SK-N-SH treated with all-trans-retinoic acid at 6 μM for 48 hours (cell line): Measurements from ENCODE around the gene DDX39B.

Experiments
- BACH2 ChIP-seq: fragments of 250-450 bp; sonication (Bioruptor Pico); IDR thresholded peaks from 2 replicates; pipeline ENCODE4 v1.9.0; 2021; ENCODE audit warnings: mild to moderate bottlenecking, borderline replicate concordance
- ESRRG ChIP-seq: fragments of 250-450 bp; sonication (Bioruptor Pico); IDR thresholded peaks from 2 replicates; pipeline ENCODE4 v1.6.1; 2021; ENCODE audit warnings: mild to moderate bottlenecking
- OSR1 ChIP-seq: fragments of 250-450 bp; sonication (Bioruptor Pico); IDR thresholded peaks from 2 replicates; pipeline ENCODE4 v1.8.0; 2022; ENCODE audit warnings: moderate library complexity, mild to moderate bottlenecking, inconsistent platforms
- PPARA ChIP-seq: fragments of 250-450 bp; sonication (Bioruptor Pico); IDR thresholded peaks from 2 replicates; pipeline ENCODE4 v1.5.0; 2020; ENCODE audit warnings: mild to moderate bottlenecking, borderline replicate concordance
- RARB ChIP-seq: fragments of 250-450 bp; sonication (Bioruptor Pico); IDR thresholded peaks from 2 replicates; pipeline ENCODE4 v1.8.0; 2021; ENCODE audit warnings: mild to moderate bottlenecking, moderate library complexity
- TCF4 ChIP-seq: fragments of 250-450 bp; sonication (Bioruptor Pico); IDR thresholded peaks from 2 replicates; pipeline ENCODE4 v1.8.0; 2021; ENCODE audit warnings: mild to moderate bottlenecking, moderate library complexity, borderline replicate concordance
- TOX ChIP-seq: fragments of 250-450 bp; sonication (Bioruptor Pico); IDR thresholded peaks from 2 replicates; pipeline ENCODE4 v1.8.0; 2021; ENCODE audit warnings: mild to moderate bottlenecking, moderate library complexity, borderline replicate concordance
- ZFP30 ChIP-seq: fragments of 450-650 bp; formaldehyde crosslinking; IDR thresholded peaks from 2 replicates; pipeline ENCODE4 v1.5.0; 2022; ENCODE audit warnings: mild to moderate bottlenecking, moderate library complexity
- TF ChIP-seq, protein P1 (sequence below): fragments of 250-450 bp; sonication (Bioruptor Pico); IDR thresholded peaks from 2 replicates; pipeline ENCODE4 v1.5.1; 2020; ENCODE audit warnings: low read depth, mild to moderate bottlenecking, moderate library complexity
- TF ChIP-seq, protein P2 (sequence below): fragments of 250-450 bp; sonication (Bioruptor Pico); IDR thresholded peaks from 2 replicates; pipeline ENCODE4 v1.8.0; 2021; ENCODE audit warnings: low read depth, mild to moderate bottlenecking, moderate library complexity, borderline replicate concordance
- TF ChIP-seq, protein P3 (sequence below): fragments of 250-450 bp; sonication (Bioruptor Pico); IDR thresholded peaks from 2 replicates; pipeline ENCODE4 v1.5.0; 2020; ENCODE audit warnings: mild to moderate bottlenecking, moderate library complexity
- TF ChIP-seq, protein P4 (sequence below): fragments of 250-450 bp; sonication (Bioruptor Pico); IDR thresholded peaks from 2 replicates; pipeline ENCODE4 v1.8.0; 2020; ENCODE audit warnings: mild to moderate bottlenecking, moderate library complexity, borderline replicate concordance

DNA sequence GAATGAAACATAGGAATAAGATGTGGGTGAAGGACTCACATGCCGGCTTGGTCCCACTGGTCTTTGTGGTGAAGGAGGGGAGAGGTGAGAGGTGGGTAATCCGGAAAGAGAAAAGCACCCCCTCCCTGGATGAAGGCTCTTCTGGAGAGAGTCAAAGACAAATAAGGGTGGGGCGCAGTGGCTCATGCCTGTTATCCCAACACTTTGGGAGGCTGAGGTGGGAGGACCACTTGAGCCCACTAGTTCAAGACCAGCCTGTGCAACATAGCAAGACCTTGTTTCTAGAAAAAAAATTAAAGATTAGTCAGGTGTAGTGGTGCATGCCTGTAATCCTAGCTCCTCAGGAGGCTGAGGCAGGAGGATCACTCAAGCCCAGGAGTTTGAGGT is 37.3 kb upstream of the DDX39B start:
- TF ChIP-seq, protein P1, sequence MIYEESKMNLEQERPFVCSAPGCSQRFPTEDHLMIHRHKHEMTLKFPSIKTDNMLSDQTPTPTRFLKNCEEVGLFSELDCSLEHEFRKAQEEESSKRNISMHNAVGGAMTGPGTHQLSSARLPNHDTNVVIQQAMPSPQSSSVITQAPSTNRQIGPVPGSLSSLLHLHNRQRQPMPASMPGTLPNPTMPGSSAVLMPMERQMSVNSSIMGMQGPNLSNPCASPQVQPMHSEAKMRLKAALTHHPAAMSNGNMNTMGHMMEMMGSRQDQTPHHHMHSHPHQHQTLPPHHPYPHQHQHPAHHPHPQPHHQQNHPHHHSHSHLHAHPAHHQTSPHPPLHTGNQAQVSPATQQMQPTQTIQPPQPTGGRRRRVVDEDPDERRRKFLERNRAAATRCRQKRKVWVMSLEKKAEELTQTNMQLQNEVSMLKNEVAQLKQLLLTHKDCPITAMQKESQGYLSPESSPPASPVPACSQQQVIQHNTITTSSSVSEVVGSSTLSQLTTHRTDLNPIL (CRISPR knock-in tag), result no peak
- TF ChIP-seq PPARA (CRISPR knock-in tag), result no peak
- TF ChIP-seq, protein P2, sequence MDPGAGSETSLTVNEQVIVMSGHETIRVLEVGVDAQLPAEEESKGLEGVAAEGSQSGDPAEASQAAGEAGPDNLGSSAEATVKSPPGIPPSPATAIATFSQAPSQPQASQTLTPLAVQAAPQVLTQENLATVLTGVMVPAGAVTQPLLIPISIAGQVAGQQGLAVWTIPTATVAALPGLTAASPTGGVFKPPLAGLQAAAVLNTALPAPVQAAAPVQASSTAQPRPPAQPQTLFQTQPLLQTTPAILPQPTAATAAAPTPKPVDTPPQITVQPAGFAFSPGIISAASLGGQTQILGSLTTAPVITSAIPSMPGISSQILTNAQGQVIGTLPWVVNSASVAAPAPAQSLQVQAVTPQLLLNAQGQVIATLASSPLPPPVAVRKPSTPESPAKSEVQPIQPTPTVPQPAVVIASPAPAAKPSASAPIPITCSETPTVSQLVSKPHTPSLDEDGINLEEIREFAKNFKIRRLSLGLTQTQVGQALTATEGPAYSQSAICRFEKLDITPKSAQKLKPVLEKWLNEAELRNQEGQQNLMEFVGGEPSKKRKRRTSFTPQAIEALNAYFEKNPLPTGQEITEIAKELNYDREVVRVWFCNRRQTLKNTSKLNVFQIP, result no peak
- TF ChIP-seq ESRRG (CRISPR knock-in tag), result no peak
- TF ChIP-seq ZFP30, result no peak
- TF ChIP-seq, protein P3, sequence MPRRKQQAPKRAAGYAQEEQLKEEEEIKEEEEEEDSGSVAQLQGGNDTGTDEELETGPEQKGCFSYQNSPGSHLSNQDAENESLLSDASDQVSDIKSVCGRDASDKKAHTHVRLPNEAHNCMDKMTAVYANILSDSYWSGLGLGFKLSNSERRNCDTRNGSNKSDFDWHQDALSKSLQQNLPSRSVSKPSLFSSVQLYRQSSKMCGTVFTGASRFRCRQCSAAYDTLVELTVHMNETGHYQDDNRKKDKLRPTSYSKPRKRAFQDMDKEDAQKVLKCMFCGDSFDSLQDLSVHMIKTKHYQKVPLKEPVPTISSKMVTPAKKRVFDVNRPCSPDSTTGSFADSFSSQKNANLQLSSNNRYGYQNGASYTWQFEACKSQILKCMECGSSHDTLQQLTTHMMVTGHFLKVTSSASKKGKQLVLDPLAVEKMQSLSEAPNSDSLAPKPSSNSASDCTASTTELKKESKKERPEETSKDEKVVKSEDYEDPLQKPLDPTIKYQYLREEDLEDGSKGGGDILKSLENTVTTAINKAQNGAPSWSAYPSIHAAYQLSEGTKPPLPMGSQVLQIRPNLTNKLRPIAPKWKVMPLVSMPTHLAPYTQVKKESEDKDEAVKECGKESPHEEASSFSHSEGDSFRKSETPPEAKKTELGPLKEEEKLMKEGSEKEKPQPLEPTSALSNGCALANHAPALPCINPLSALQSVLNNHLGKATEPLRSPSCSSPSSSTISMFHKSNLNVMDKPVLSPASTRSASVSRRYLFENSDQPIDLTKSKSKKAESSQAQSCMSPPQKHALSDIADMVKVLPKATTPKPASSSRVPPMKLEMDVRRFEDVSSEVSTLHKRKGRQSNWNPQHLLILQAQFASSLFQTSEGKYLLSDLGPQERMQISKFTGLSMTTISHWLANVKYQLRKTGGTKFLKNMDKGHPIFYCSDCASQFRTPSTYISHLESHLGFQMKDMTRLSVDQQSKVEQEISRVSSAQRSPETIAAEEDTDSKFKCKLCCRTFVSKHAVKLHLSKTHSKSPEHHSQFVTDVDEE (CRISPR knock-in tag), result no peak
- no peak for TF ChIP-seq BACH2 (CRISPR knock-in tag)
- TF ChIP-seq, protein P4, sequence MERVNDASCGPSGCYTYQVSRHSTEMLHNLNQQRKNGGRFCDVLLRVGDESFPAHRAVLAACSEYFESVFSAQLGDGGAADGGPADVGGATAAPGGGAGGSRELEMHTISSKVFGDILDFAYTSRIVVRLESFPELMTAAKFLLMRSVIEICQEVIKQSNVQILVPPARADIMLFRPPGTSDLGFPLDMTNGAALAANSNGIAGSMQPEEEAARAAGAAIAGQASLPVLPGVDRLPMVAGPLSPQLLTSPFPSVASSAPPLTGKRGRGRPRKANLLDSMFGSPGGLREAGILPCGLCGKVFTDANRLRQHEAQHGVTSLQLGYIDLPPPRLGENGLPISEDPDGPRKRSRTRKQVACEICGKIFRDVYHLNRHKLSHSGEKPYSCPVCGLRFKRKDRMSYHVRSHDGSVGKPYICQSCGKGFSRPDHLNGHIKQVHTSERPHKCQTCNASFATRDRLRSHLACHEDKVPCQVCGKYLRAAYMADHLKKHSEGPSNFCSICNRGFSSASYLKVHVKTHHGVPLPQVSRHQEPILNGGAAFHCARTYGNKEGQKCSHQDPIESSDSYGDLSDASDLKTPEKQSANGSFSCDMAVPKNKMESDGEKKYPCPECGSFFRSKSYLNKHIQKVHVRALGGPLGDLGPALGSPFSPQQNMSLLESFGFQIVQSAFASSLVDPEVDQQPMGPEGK (CRISPR knock-in tag), result no peak
- TF ChIP-seq TCF4 (CRISPR knock-in tag), result no peak
- TF ChIP-seq RARB (CRISPR knock-in tag), result no peak
- TF ChIP-seq TOX, result no peak
- no peak for TF ChIP-seq OSR1 (CRISPR knock-in tag)
